GM23338 (cell line): ENCODE results near the gene RGS3. TPM values are rescaled to one million over a fixed set of nuclear protein-coding genes. Genes with fewer than 3 reads are reported as not detected.

Source experiments
- ATAC-seq: fragments of 200-7000 bp; cut with Tn5 transposase; 3 replicates; pipeline ENCODE4 v1.9.1; 2020
- DNase-seq: peaks from one replicate; pipeline ENCODE4 v3.0.0-alpha.2; 2015; ENCODE audit warnings: low spot score
- H2AFZ ChIP-seq: fragments of 200-600 bp; sonication (generic); 2 replicates; pipeline ENCODE4 v1.8.0; 2016; ENCODE audit warnings: antibody characterized with exemption, mild to moderate bottlenecking, moderate library complexity
- H3F3A ChIP-seq: fragments of 200-600 bp; sonication (generic); replicated peaks from 2 replicates; pipeline ENCODE4 v1.8.0; 2017; ENCODE audit warnings: antibody characterized with exemption, mixed run types, low read depth
- H3K27ac ChIP-seq: fragments of 200-600 bp; sonication (generic); 2 replicates; pipeline ENCODE4 v1.6.1; 2016; ENCODE audit warnings: low read depth
- H3K27me3 ChIP-seq: fragments of 200-600 bp; sonication (generic); 2 replicates; pipeline ENCODE4 v1.8.0; 2016; ENCODE audit warnings: mild to moderate bottlenecking, mixed run types, moderate library complexity; ENCODE audit not compliant: insufficient read depth
- H3K36me3 ChIP-seq: fragments of 200-600 bp; sonication (generic); 2 replicates; pipeline ENCODE4 v1.8.0; 2016; ENCODE audit warnings: mild to moderate bottlenecking; ENCODE audit not compliant: insufficient read depth
- H3K4me1 ChIP-seq: fragments of 200-600 bp; sonication (generic); 2 replicates; pipeline ENCODE4 v1.8.0; 2016; ENCODE audit warnings: mild to moderate bottlenecking, moderate library complexity; ENCODE audit not compliant: insufficient read depth
- H3K4me2 ChIP-seq: fragments of 200-600 bp; sonication (generic); 2 replicates; pipeline ENCODE4 v1.7.1; 2017; ENCODE audit warnings: mixed run types
- H3K4me3 ChIP-seq: fragments of 200-600 bp; sonication (generic); 2 replicates; pipeline ENCODE4 v1.6.1; 2016; ENCODE audit warnings: mixed run types
- H3K79me2 ChIP-seq: fragments of 200-600 bp; sonication (generic); replicated peaks from 2 replicates; pipeline ENCODE4 v1.8.0; 2017; ENCODE audit warnings: mild to moderate bottlenecking; ENCODE audit not compliant: insufficient read depth
- H3K9me2 ChIP-seq: fragments of 200-600 bp; sonication (generic); 2 replicates; pipeline ENCODE4 v1.8.0; 2017; ENCODE audit not compliant: insufficient read depth
- H4K20me1 ChIP-seq: fragments of 200-600 bp; sonication (generic); replicated peaks from 2 replicates; pipeline ENCODE4 v1.8.0; 2017; ENCODE audit warnings: mild to moderate bottlenecking; ENCODE audit not compliant: insufficient read depth
- H3K27ac Mint-ChIP-seq: 2 replicates; pipeline ENCODE4 v1.8.0; 2020; ENCODE audit warnings: inconsistent platforms, mild to moderate bottlenecking, moderate library complexity, mixed read lengths
- H3K27me3 Mint-ChIP-seq: 3 replicates; pipeline ENCODE4 v1.8.0; 2022; ENCODE audit warnings: low read depth, mild to moderate bottlenecking, moderate library complexity, mixed read lengths, inconsistent platforms; ENCODE audit not compliant: insufficient read depth, poor library complexity
- H3K36me3 Mint-ChIP-seq: 3 replicates; pipeline ENCODE4 v1.8.0; 2021; ENCODE audit warnings: low read depth, mild to moderate bottlenecking, inconsistent platforms, moderate library complexity, mixed read lengths
- H3K4me1 Mint-ChIP-seq: 3 replicates; pipeline ENCODE4 v1.8.0; 2020; ENCODE audit warnings: mild to moderate bottlenecking, inconsistent platforms, mixed read lengths
- H3K4me3 Mint-ChIP-seq: 3 replicates; pipeline ENCODE4 v1.8.0; 2021; ENCODE audit warnings: moderate library complexity, mild to moderate bottlenecking, inconsistent platforms, mixed read lengths
- H3K9me3 Mint-ChIP-seq: 3 replicates; pipeline ENCODE4 v1.8.0; 2020; ENCODE audit warnings: moderate library complexity, mild to moderate bottlenecking, inconsistent platforms, mixed read lengths
- CREB1 ChIP-seq: fragments of 250-450 bp; sonication (Bioruptor Pico); IDR thresholded peaks from 2 replicates; pipeline ENCODE4 v1.5.0; 2020; ENCODE audit warnings: low read depth, mild to moderate bottlenecking, moderate library complexity
- ETS1 ChIP-seq: IDR thresholded peaks from 2 replicates; pipeline ENCODE4 v1.6.1; 2016; ENCODE audit warnings: antibody characterized with exemption
- EZH2 ChIP-seq: fragments of 200-600 bp; sonication (generic); IDR thresholded peaks from one replicate; pipeline ENCODE4 v1.8.0; 2017; ENCODE audit warnings: antibody characterized with exemption, mild to moderate bottlenecking, low read depth; ENCODE audit not compliant: unreplicated experiment
- EZH2phosphoT487 ChIP-seq: fragments of 200-600 bp; sonication (generic); IDR thresholded peaks from one replicate; pipeline ENCODE4 v1.8.1; 2018; ENCODE audit warnings: antibody characterized with exemption; ENCODE audit not compliant: unreplicated experiment
- NANOG ChIP-seq: IDR thresholded peaks from 2 replicates; pipeline ENCODE4 v1.6.1; 2016; ENCODE audit warnings: antibody characterized with exemption, borderline replicate concordance
- POLR2AphosphoS5 ChIP-seq: IDR thresholded peaks from 2 replicates; pipeline ENCODE4 v1.6.1; 2016; ENCODE audit warnings: antibody characterized with exemption, low read depth
- REST ChIP-seq: IDR thresholded peaks from one replicate; pipeline ENCODE4 v1.6.1; 2018; ENCODE audit warnings: antibody characterized with exemption; ENCODE audit not compliant: unreplicated experiment
- STAT1 ChIP-seq: IDR thresholded peaks from one replicate; pipeline ENCODE4 v1.6.1; 2016; ENCODE audit warnings: antibody characterized with exemption; ENCODE audit not compliant: unreplicated experiment
- ZNF114 ChIP-seq: fragments of 250-450 bp; sonication (Bioruptor Pico); IDR thresholded peaks from 2 replicates; pipeline ENCODE4 v1.5.0; 2020; ENCODE audit warnings: mild to moderate bottlenecking, moderate library complexity
- ZNF331 ChIP-seq: fragments of 250-450 bp; sonication (Bioruptor Pico); IDR thresholded peaks from 2 replicates; pipeline ENCODE4 v1.5.0; 2020; ENCODE audit warnings: low read depth, mild to moderate bottlenecking, moderate library complexity
- ZNF462 ChIP-seq: fragments of 250-450 bp; sonication (Bioruptor Pico); IDR thresholded peaks from 2 replicates; pipeline ENCODE4 v1.5.0; 2020; ENCODE audit warnings: mild to moderate bottlenecking, moderate library complexity
- polyA plus RNA-seq: library from polyadenylated mRNA; unstranded; fragments of >200 nt; fragmentation: Nextera tagmentation; extraction: Ambion mirVana; gene quantifications from 2 replicates; pipeline ENCODE4 v1.2.1, GENCODE V29; 2016
- total RNA-seq: library from RNA; depleted of rRNA; stranded (reverse); fragments of >200 nt; shearing (Covaris generic); gene quantifications from 2 replicates; pipeline ENCODE4 v1.2.3, GENCODE V29; 2014

Gene RGS3
- total and polyA plus RNA-seq, 2 experiments from 2014 or later = 14.2 to 24.3 TPM

- ATAC-seq = no peak
- H3K36me3 ChIP-seq = no peaks in the 10 kb centered on the region
- H3K4me1 ChIP-seq = 0 out of 2 replicates have a peak, but pooled peaks cover 8% of the 10 kb centered on the region
- H3K79me2 ChIP-seq = no peaks in the 10 kb centered on the region
- no peak overlapping the region for H3K4me2 ChIP-seq
- Mint-ChIP-seq H3K27ac (no peak overlapping the region), H3K4me1 (peaks cover 11% of the 10 kb centered on the region), H3K27me3 (peaks cover 5% of the 10 kb centered on the region), H3K36me3 (no peaks in the 10 kb centered on the region), H3K9me3 (no peaks in the 10 kb centered on the region), H3K4me3 (no peak overlapping the region)
- no peak for DNase-seq
- no peak for TF ChIP-seq ETS1
- no peak for TF ChIP-seq STAT1
- no peak for TF ChIP-seq ZNF114 (CRISPR knock-in tag)
- TF ChIP-seq REST = no peak
- TF ChIP-seq POLR2AphosphoS5 = no peak
- no peak for TF ChIP-seq ZNF331
- TF ChIP-seq CREB1 (CRISPR knock-in tag) = no peak
- no peak for TF ChIP-seq EZH2phosphoT487
- no peak for TF ChIP-seq EZH2
- TF ChIP-seq ZNF462 (CRISPR knock-in tag) = no peak
- TF ChIP-seq NANOG = no peak
- H4K20me1 ChIP-seq = no peaks in the 10 kb centered on the region
- no peak overlapping the region for H3K4me3 ChIP-seq
- H3F3A ChIP-seq = no peaks in the 10 kb centered on the region
- H3K9me2 ChIP-seq = peaks cover 3% of the 10 kb centered on the region; the same call in 1 of the 2 replicates
- H3K27me3 ChIP-seq = no peaks in the 10 kb centered on the region
- no peak overlapping the region for H2AFZ ChIP-seq
- H3K27ac ChIP-seq = no peak overlapping the region
These were observed 32.0 kb downstream of the RGS3 start for GRCh38 chr9:113495526-113495925.
